ENCODE results near the gene EVPLL. TPM values are rescaled to one million over a fixed set of nuclear protein-coding genes. Genes with fewer than 3 reads are reported as not detected.
"Not testable (repeated sequence)": the region's sequence is repeated elsewhere in the genome, so short reads cannot be mapped to it uniquely, and the experiment has no call there.

EVPLL gene
- 1 to 10 TPM; 1.7 to 2.7 TPM for total RNA-seq
- polyA plus RNA-seq (ENCODE audit: insufficient read depth, low read depth, low replicate concordance): 2.5 TPM
- long read RNA-seq, donor 1: 0 reads
- long read RNA-seq, donor 2: 0 reads

- Histone ChIP-seq H3K27me3 (no peaks in the 10 kb centered on the region), H3K9me3 (no peaks in the 10 kb centered on the region), H3K27ac (no peak within 1 kb of the TSS), H3K4me3 (no peak within 1 kb of the TSS), H3K4me1 (no peaks in the 10 kb centered on the region), H3K36me3 (ENCODE audit: low read depth, missing control alignments) (no peaks in the 10 kb centered on the region)
- TF ChIP-seq CTCF (IDR thresholded peaks at IDR 0.05) (no peak), POLR2A (IDR thresholded peaks at IDR 0.05) (no peak)
- 75 to 79% methylated on average over 4 to 20 of the region's 20 CpGs for WGBS, 2 donors
- no peak for DNase-seq
- intact Hi-C loops (cut with DNase I; ENCODE audit: low total_unique reads): no loop called here
Observed at GRCh38 chr17:18377437-18378204, at the start of gene EVPLL. EVPLL (plus strand) TSS chr17:18377778; CDS start chr17:18380938, 3,160 bp downstream.

GRCh38 chr17:18328643-18329204 is 48.9 kb upstream of the EVPLL start:
- no peaks in the 10 kb centered on the region for H3K9me3 ChIP-seq
- no peaks in the 10 kb centered on the region for H3K27me3 ChIP-seq
- TF ChIP-seq POLR2A (IDR thresholded peaks at IDR 0.05): no peak
- TF ChIP-seq CTCF (IDR thresholded peaks at IDR 0.05): no peak
- H3K4me3 ChIP-seq: no peak overlapping the region
- intact Hi-C loops (cut with DNase I; ENCODE audit: low total_unique reads): loop anchor here (10.0 kb wide), 1 partner anchor 64 kb away; the partner anchor contains the start of gene MIEF2
- WGBS, 2 donors: 74 to 78% methylated on average over 7 to 9 of the region's 9 CpGs
- peaks cover 19% of the 10 kb centered on the region for H3K4me1 ChIP-seq
- H3K27ac ChIP-seq: no peak overlapping the region
- H3K36me3 ChIP-seq (ENCODE audit: low read depth, missing control alignments): no peaks in the 10 kb centered on the region
- no peak for DNase-seq

GRCh38 chr17:18331879-18332278 is 45.7 kb upstream of the EVPLL start:
- Histone ChIP-seq H3K4me3 (no peak overlapping the region), H3K9me3 (no peaks in the 10 kb centered on the region), H3K27me3 (no peaks in the 10 kb centered on the region), H3K27ac (no peak overlapping the region), H3K4me1 (peaks cover 9% of the 10 kb centered on the region), H3K36me3 (ENCODE audit: low read depth, missing control alignments) (no peaks in the 10 kb centered on the region)
- DNase-seq: no peak
- intact Hi-C loops (cut with DNase I; ENCODE audit: low total_unique reads): no loop called here
- WGBS, 2 donors: 90 to 92% methylated on average over 9 of the region's 9 CpGs
- no peak for TF ChIP-seq POLR2A (IDR thresholded peaks at IDR 0.05)

- H3K27me3 ChIP-seq: no peaks in the 10 kb centered on the region
- TF ChIP-seq POLR2A (IDR thresholded peaks at IDR 0.05) (no peak), CTCF (IDR thresholded peaks at IDR 0.05) (no peak)
- intact Hi-C loops (cut with DNase I; ENCODE audit: low total_unique reads): no loop called here
- no peaks in the 10 kb centered on the region for H3K9me3 ChIP-seq
- H3K27ac ChIP-seq: no peak overlapping the region
- H3K4me1 ChIP-seq: peaks cover under 1% of the 10 kb centered on the region
- no peak overlapping the region for H3K4me3 ChIP-seq
- no peak for DNase-seq
- no peaks in the 10 kb centered on the region for H3K36me3 ChIP-seq (ENCODE audit: low read depth, missing control alignments)
- WGBS, 2 donors: 88 to 89% methylated on average over 1 to 4 of the region's 4 CpGs
Observed at GRCh38 chr17:18332909-18333489, 44.6 kb upstream of the EVPLL start.

- 71 to 96% methylated on average over 10 to 18 of the region's 25 CpGs for WGBS, 2 donors
Observed at GRCh38 chr17:18338158-18338557, 39.4 kb upstream of the EVPLL start.

More at GRCh38 chr17:18338158-18338557, 39.4 kb upstream of the EVPLL start:
- H3K4me1 ChIP-seq; H3K27me3 ChIP-seq; DNase-seq; H3K27ac ChIP-seq; intact Hi-C loops (cut with DNase I; ENCODE audit: low total_unique reads); H3K36me3 ChIP-seq (ENCODE audit: low read depth, missing control alignments); H3K9me3 ChIP-seq; H3K4me3 ChIP-seq: not testable (repeated sequence)
